Liver (tissue), 3 donors: Measurements from ENCODE around the gene RPS6KA4.

Experiments used
- ATF3 ChIP-seq: IDR thresholded peaks from 2 replicates; pipeline ENCODE4 v1.6.1; 2016; ENCODE audit warnings: antibody characterized with exemption
- CTCF ChIP-seq: fragments of 150-350 bp; IDR thresholded peaks from 2 replicates; pipeline ENCODE4 v1.5.1; 2017; ENCODE audit warnings: improper control_type of control experiment, low read depth, low read length; ENCODE audit not compliant: missing input control
- EGR1 ChIP-seq, 2 donors: IDR thresholded peaks; 2 replicates each; pipeline ENCODE4 v1.6.1; 2016 to 2018; ENCODE audit warnings: antibody characterized with exemption in 2 of 2, low read depth in 2 of 2
- MAX ChIP-seq: IDR thresholded peaks from 2 replicates; pipeline ENCODE4 v1.6.1; 2016; ENCODE audit warnings: antibody characterized with exemption
- RAD21 ChIP-seq, 2 donors: IDR thresholded peaks; 2 replicates each; pipeline ENCODE4 v1.6.1; 2016; ENCODE audit warnings: antibody characterized with exemption in 2 of 2, mild to moderate bottlenecking in 2 of 2
- REST ChIP-seq: IDR thresholded peaks from 2 replicates; pipeline ENCODE4 v1.6.1; 2016; ENCODE audit warnings: antibody characterized with exemption, mild to moderate bottlenecking
- TAF1 ChIP-seq: conservative IDR thresholded peaks from 2 replicates; pipeline ENCODE4 v1.6.1; 2016; ENCODE audit warnings: antibody characterized with exemption, mild to moderate bottlenecking
- ZBTB33 ChIP-seq: IDR thresholded peaks from 2 replicates; pipeline ENCODE4 v1.6.1; 2016; ENCODE audit warnings: antibody characterized with exemption
- donor health status: healthy.
- donor health status: healthy.

- TF ChIP-seq CTCF (peak; percentile 32), EGR1 (IDR thresholded peaks at IDR 0.05; ENCODE audit: low read depth in 2 of 2) (no peak), TAF1 (no peak), RAD21 (IDR thresholded peaks at IDR 0.05) (peak; percentile 60 to 71), MAX (no peak), REST (peak; percentile 94), ZBTB33 (no peak), ATF3 (peak; percentile 19)
Observed at GRCh38 chr11:64317961-64318765, 40.8 kb upstream of the RPS6KA4 start, which contains the start of gene PRDX5.
